GM18520 (cell line): Measurements from ENCODE around the gene ENTPD7.

Source experiments
- ATAC-seq: cut with Tn5 transposase; IDR thresholded peaks from one replicate; pipeline ENCODE4 v1.9.1; 2021; ENCODE audit not compliant: unreplicated experiment

The ENTPD7 gene

DNA sequence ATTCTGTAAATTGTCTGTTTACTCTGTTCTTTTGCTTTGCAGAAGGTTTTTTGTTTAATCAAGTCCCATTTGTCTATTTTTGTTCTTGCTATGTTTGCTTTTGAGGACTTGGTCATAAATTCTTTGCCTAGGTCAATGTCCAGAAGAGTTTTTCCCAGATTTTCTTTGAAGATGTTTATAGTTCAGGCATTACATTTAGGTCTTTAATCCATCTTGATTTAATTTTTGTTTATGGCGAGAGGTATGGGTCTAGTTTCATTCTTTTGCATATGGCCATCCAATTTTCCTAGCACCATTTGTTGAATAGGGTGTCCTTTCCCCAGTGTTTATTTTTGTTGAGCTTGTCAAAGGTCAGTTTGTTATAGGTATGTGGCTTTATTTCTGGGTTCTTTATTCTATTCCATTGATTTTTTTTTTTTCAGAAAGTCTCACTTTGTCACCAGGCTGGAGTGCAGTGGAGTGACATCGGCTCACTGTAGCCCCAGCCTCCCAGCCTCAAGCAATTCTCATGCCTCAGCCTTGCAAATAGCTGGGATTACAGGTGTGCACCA, 11.6 kb upstream of the ENTPD7 start:
- no peak for ATAC-seq

DNA sequence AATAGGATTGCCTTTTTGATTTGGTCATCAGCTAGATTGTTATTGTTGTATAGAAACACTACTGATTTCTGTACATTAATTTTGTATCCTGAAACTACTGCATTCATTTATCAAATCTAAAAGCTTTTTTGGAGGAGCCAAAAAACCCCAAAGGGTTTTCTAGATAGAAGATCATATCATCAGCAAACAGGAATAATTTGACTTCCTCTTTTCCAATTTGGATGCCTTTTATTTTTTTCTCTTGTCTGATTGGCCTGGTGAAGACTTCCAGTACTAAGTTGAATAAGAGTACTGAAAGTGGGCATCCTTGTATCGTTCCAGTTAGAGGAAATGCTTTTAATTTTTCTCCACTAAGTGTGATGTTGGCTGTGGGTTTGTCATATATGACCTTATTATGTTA, 10.6 kb upstream of the ENTPD7 start:
- no peak for ATAC-seq

DNA sequence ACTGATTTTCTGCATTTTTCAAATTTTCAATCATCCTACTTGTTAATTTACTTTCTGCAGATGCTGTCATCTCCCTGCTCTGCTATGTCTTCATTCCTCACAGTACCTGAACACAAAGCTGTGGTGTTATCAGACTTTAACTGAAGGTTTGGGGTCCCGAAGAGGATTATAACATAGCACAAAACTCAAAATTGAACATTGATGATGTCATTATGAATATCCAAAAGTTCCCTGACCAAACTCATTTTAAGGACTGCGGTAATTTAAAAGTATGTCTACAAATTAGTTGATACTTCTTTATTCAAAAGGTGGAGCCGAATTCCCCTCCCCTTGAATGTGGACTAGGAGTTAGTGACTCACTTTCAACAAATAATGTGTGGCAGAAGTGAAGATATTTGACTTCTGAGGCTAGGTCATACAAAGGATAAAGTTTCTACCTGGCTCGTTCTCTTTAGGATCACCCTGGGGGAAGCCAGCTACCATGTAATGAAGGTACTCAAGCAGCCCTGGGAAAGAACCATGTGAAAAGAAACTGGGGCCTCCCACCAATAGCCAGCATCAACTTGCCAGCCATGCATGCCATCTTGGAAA, 6.4 kb upstream of the ENTPD7 start:
- no peak for ATAC-seq

DNA sequence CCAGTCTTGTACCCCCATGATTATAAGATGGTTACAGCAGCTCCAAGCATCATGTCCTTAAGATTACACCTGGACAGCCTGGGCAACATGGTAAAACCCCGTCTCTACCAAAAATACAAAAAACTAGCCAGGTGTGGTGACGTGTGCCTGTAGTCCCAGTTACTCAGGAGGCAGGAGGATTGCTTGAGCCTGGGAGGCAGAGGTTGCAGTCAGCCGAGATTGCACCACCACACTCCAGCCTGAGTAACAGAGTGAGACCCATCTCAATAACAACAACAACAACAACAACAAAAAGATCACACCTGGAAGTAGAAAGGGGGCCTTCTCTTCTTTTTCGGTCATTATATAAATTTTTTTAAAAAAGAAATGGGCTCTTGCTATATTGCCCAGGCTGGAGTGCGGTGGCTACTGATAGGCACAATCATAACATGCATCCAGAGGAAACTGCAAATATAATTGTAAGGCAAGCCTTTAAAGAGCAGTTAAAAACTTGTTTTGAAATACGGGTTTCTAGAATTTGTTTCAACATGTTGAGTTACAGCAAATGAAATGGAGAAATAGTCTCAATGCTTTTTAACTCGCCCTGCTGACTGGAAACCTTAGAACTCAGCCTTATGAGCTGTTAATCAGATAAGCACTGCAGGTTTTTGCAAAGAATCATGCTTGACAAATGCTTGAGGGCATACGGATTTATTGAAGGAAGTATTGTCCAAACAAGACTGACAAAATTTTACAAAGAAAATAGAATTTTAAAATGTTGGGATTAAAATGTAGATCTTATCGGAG, 4.7 kb upstream of the ENTPD7 start:
- no peak for ATAC-seq

DNA sequence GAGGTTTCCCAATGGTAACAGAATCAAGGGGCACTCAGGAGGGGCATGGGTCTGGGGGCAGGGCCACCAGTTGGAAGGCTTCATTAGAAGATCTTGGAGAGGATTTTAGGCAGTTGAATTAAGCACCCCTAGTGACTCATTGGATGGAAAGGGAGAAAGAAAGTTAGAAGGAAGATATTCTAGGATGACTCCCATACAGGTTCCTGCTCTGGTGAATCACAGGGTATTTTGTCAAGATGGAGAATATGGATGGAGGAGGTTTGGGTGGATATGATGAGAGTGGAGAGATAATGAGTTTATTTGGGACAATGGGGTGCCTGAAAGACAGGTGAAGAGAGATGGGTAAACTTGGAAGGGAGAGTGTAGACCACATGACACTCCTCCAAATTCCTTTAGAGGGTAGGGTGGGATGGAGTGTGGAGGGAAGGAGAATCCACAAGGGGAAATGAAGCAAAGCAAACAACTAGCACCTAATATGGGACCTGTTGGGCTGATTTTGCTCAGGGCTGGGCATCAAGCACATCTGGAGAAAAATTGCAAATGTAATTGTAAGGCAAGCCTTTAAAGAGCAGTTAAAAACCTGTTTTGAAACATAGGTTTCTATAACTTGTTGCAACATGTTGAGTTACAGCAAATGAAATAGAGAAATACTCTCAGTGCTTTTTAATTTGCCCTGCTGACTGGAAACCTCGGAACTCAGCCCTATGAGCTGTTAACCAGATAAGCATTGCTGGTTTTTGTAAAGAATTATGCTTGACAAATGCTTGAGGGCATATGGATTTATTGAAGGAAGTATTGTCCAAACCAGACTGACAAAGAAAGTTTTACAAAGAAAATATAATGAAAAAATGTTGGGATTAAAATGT, 2.9 kb upstream of the ENTPD7 start:
- ATAC-seq, result no peak

DNA sequence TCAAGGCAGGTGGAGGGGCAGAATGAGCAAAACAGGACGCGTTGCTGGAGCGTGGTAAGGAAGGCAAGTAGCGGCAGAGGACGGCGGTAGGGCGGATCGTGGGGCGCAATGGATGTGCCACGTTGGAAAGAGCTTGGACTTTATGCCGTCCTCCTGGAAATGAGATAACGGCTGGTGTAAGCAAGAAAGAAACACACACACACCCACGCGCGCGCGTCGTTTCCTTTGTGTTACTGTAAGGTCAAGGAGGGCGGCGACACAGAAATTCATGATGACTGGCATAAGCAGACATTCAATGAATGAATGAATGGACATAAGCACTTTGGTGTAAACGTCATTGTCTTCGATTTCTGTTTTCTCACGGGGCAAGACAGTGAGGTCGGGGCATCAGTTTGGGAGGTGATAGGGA, 683 bp upstream of the ENTPD7 start:
- ATAC-seq, result no peak

DNA sequence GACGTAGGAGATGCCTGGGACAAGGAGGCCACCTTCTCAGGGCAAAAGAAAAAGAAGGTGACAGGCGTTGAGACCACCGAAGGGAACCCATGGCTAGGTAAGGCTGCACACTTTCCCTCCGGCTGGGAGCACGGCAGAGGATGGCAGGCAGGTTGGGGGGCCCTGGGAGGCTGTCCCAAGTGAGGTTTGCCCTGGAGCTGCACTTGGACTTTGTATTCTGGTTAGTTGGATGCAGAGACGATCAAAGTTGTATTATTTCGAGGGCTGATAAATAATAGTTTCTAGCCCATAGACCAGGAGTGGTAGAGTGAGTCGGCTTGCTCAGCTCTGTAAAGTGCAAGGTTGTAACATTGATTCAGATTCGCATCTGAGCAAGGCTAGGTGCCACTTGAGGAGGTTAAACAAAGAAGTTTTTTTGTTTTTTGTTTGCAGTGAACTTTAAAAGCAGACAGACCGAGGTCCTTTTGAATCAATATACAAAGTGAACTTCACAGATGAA, 608 bp downstream of the ENTPD7 start:
- ATAC-seq, result no peak

DNA sequence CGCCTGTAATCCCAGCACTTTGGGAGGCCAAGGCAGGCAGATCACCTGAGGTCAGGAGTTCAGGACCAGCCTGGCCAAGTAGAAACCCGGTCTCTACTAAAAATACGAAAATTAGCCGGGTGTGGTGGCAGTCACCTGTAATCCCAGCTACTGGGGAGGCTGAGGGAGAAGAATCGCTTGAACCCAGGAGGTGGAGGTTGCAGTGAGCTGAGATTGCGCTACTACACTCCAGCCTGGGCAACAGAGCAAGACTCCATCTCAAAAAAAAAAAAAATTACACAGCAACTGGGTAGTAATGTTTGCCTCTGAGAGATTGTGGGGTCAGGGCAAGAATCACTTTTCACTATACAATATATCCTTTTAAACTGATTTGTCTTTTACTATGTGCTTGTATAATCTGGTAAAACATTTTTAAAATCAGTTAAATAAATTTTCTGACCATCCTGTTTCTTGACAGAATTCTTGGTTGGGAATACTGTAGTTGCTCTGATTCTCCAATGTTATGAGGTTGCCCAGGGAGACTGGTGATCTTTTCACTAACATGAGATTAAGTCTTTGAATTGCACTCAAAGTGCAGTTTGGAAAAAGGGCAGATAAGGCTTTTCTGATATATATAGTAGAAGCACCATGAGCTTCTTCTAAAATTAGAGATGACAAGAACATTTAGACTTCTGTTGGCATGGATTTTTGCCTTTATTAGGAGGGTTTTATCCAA, 1.5 kb downstream of the ENTPD7 start:
- no peak for ATAC-seq

DNA sequence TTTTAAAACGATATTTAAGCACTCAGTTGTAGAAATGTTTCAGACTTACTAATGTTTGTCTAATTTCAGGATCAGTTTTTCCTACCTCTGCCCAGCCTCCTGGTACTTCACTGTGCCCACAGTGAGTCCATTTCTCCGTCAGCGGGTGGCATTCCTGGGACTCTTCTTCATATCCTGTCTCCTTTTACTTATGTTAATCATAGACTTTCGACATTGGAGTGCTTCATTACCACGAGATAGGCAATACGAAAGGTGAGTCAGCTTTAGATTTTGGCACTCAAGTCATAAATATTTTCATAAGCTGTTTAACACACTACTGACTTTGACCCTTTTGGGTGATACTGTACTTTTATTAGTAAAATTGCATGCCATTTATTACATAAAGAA, 2.1 kb downstream of the ENTPD7 start:
- ATAC-seq, result no peak

DNA sequence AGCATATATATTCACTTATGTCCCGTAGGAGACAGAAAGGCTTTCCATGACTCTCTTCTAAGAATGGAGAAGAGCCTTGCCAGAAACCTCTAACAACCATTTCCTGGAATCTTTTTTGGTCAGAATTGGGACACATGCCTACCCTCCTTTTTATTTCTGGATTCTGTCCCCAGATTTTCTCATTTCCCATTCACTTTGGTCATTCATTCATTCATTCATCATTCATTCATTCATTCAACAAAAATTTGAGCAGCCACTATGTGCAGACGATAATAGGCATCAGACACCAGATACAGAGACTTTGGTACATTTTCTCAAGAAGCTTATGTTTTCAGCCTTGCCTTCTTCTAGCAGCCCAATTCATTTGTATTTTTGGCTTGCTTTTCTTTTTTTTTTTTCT, 6.0 kb downstream of the ENTPD7 start:
- no peak for ATAC-seq

DNA sequence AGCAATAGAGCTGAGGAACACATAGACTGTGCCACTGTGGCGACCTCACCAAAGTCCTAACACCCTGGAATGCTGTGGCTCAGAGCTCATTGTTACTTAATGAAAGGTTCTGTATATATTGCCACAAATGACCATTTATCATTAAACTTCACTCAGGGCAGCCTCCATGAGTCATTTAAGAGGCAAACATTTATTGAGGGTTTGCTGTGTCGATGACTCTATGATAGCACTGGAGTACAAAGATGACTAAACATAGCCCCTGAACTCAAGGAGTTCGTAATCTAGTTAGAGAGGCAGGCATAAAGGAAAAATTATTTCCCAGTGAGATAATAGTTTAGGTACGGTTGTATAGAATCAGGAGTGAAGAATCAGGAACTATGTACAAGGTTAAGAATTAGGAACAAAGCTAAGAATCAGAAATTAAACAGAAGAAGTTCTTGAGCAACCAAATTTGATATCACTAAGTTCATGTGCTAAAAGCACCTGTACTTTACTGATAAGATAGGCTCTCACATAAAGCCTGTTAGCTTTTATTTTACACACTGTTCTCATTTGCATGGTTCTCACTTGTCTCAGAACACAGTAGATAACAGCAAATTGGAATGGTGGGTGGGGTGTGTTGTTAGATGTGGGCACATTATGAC, 7.9 kb downstream of the ENTPD7 start:
- no peak for ATAC-seq

DNA sequence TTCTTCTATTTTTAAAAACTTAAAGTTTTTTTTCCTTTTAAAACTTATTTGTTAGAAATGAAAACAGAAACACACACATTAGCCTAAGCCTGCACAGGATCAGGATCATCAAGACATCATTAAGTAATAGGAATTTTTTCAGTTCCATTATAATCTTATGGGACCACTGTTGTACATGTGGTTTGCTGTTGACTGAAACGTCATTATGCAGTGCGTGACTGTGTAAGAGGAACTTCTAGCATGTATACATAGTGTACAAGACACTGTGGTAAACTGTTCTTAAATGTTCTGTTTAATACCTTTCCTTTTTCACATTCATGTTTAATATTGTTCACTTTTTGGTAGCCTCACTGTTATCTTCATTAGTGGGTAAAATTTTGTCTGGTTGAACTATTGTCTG, 12.1 kb downstream of the ENTPD7 start:
- ATAC-seq, result no peak

DNA sequence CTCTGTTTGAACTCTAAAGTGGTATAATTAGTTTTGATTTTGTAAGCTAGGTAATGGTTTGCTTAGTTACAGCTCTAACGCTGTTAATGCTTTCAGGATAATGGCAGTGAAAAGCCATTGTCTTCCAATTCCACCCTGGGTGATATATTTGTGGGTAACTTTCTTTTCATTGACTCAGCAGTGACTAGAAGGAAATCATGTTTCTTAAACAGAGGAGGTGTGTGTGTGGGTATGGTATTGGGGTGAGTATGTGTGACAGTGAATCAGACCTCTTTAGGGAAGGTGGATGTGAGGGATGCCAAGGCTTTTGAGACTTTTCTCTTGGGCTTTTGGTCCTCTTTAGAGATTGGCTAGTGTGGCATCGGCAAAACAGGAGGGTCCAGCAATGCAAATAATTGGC, 13.6 kb downstream of the ENTPD7 start:
- no peak for ATAC-seq

DNA sequence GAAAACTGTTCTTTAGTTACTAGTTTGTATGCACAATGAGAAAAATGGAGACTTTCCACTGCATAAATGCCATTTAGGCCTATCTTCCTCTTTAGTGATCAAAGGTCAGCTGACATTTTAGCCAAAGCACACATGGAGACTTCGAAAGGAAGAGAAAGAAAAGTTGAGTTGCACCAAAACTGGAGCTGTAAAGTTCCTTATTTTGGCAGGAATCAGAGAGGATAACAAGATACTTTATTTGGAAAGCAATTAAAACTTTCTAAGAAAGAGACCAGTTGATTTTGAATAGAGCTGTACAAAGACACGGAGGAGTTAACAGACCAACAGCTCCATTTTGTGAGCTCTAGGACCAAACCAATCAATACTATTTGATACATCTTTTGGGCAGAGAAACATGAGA, 14.2 kb downstream of the ENTPD7 start:
- no peak for ATAC-seq

DNA sequence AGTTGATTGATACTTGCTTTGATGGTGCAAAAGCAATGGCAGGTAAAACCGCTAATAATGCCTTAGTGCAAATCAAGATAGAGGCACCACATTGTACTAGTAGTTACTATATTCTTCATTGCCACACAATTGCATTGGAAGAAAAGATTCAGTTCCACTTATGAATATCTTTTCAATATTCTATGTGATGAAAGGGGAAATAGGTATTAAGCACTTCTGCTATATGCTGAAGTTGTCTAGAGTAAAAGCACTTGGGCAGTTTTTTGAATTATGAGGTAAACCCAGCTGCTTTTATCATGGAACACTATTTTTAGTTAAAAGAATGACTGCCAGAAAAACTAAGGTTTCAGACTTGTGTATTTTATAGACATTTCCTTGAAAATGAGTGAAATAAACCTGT, 15.5 kb downstream of the ENTPD7 start:
- ATAC-seq, result no peak

DNA sequence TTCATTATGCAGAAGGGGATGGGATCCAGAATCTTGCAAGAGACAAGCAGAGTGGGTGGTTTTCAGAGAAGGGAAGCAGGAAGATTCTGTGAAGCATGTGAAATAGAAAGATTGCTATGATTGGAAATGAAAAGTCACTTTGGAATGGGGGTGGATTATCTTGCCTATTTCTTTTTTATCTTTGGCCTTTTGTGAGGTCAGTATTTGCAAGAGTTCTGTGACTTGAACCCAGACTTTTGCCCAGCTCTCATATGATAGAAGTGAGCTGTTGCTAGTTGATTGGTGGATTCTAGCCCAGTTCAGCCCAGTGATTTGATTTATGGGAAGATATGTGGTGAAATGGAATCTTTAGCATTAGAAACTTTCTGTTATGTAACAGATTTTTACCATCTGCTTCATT, 17.1 kb downstream of the ENTPD7 start:
- ATAC-seq, result no peak

DNA sequence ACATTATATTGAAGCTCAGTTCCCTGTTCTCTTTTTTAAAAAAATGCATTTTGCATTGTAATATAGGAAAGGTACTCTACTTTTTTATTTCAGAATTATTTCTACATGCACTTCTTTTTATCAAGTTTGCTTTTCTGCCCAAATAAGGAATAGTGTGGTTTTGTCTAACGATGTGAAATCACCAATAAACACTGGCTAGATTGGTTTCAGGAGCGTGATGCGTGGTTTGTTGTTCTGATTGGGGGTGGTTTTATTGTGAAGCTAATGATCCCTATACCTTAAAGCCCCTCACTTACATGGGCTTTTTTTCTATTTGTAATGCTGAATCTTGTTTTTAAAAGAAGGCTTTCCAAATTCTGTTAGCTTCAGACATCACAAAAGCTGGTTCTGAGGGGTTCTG, 17.6 kb downstream of the ENTPD7 start:
- ATAC-seq, result no peak

DNA sequence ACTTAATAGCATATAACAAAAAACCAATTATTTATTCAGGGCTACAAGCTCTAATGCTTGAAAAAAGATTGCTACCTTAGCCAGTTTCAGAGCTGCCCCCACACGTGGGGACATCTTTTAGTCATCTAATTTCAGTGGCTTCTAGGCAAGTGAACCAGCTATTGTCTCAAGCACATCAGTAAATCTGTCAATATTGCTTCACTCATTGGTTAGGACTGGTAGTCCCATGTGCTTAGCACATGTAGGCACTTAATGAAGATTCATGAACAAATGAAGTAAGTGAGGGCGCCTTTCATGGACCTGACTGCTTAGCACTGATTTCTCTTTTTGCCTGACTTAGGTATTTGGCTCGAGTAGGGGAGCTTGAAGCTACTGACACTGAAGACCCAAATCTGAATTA, 19.6 kb downstream of the ENTPD7 start:
- ATAC-seq, result no peak

DNA sequence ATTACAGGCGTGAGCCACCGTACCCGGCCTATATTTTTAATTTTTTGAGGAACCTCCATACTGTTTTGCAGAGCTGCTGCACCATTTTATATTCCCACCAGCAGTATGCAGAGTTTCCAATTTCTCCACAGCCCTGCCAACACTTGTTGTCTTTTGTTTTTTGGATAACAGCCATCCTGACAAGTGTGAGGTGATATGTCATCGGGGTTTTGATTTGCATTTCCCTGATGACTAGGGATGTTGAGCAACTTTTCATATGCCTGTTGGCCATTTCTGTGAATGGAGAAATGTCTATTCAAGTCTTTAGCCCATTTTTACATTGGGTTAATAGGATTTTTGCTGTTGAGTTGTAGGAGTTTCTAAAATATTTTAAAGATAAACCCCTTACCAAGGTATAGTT, 22.2 kb downstream of the ENTPD7 start:
- no peak for ATAC-seq

DNA sequence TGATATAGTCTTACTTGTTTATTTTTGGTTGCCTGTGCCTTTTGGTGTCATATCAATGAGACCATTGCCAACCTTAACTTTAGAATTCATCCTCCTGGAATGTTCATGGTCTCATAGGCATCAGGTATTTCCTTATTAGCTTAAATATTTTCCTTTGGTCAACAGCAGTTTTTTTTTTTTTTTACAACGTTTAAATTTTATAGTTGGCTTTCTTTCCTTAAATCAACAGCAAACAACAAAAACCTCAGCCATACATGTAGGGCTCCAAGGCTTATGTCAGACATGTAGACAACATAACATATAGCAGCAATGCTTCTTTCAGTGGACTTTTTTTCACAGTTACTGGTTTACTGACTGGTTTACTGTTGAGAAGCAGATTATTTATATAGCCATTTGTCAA, 22.7 kb downstream of the ENTPD7 start:
- no peak for ATAC-seq
